Bone marrow (tissue), 2 donors: Measurements from ENCODE around the gene MELK.

Experiments
- DNase-seq, 2 donors: peaks; one replicate each; lab custom pipeline; 2025; lab: John Stamatoyannopoulos, UW

MELK gene

DNA sequence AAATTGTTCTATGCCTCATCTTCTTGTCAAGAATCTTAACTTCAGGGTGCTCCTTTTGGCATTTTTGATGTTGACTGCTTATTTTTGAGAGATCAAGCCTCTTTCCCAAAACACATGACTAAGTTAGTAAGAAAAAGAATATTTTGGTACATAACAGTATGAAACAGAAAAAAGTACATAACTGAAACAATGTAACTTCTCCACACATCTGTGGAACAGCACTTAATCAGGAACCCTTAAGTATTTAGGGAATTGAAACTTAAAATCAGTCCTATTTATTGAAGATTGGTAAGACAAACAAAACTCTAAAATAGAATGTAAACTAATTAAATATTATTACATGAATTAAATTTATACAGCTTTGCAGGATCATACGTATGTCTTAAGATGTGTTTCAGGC is 103.4 kb downstream of the MELK start:
- no peak for DNase-seq

DNA sequence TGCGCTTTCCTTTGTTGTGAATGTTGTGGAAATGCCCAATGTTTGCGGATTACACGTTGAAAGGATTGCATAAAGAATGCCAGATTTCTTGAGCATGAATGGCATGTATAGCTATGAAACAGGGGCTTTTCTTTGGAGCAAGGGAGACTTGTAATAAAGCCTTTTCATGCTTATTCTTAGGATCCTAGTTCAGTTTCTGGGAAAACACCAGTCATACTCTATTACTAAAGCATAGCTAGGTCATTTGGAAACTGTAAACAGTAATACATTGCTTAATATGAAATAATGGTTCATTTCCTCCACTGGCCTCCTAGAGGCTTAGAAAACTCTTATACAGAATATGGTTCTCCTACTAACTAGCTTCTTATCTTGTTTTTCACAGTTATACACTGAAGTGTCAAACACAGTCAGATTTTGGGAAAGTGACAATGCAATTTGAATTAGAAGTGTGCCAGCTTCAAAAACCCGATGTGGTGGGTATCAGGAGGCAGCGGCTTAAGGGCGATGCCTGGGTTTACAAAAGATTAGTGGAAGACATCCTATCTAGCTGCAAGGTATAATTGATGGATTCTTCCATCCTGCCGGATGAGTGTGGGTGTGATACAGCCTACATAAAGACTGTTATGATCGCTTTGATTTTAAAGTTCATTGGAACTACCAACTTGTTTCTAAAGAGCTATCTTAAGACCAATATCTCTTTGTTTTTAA is 104.2 kb downstream of the MELK start:
- DNase-seq, result no peak

DNA sequence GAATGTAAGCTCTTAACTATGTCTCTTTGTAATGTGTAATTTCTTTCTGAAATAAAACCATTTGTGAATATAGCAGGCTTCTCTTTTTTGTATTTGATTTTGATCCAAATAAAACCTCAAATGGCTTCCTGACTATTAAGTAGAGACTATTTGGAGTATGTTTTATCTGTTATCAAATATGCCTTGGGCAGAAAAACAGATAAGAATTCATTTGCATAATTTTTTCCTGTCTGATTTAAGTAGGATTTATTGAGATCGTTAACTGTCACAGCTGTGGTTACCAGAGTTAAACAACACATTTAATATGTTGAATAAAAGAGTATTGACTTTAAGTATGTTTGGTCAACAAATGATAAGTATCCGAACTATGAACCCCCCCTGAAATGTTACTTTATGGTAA is 104.9 kb downstream of the MELK start:
- DNase-seq, result no peak

GRCh38 chr9:36679710-36680109 is 107.0 kb downstream of the MELK start:
- no peak for DNase-seq

GRCh38 chr9:36686471-36686870 is 113.8 kb downstream of the MELK start:
- no peak for DNase-seq

DNA sequence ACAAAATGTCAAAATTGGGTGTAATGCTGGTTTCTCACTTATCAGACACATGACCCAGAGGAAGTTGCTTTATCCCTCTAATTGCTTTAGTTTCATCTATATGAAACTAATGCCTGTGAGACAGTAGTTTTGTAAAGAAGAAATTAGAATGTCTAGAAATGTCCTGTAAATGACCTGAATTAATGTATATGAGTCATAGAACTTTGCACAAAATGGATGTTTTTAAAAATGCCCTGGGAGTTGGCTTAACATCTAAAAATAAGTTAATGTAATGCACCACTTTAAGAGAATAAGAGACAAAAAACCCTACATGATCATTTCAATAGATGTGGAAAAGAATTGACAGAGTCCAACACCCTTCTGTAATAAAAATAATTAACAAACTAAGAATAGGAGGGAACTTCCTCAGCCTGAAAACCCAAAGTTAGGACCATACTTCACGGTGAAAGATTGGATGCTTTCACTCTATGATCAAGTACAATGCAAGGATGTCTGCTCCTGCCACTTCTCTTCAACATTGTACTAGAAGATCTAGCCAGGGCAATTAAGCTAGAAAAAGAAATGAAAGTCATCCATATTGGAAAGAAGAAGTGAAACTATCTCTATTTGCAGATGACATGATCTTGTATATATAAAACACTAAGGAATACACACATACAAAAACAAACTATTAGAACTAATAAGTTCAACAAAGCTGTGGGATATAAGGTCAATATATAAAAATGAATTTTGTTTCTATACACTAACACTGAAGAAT is 117.9 kb downstream of the MELK start:
- DNase-seq, result no peak

GRCh38 chr9:36691671-36692070 is 119.0 kb downstream of the MELK start:
- DNase-seq, result no peak

DNA sequence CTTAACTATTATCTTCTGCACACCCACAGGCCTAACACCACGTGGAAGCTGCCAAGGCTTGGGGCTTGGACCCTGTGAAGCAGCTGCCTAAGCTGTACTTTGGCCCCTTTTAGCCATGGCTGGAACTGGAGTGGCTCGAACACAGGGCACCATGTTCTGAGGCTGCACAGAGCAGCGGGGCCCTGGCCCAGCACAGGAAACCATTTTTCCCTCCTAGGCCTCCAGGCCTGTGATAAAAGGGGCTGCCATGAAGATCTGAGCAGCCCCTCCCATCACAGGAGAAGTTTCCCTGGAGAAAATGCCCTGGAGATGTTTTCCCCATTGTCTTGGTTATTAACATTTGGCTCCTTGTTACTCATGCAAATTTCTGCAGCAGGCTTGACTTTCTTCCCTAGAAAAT is 126.3 kb downstream of the MELK start:
- no peak for DNase-seq

- DNase-seq, result no peak
Observed at GRCh38 chr9:36704148-36704547, 131.5 kb downstream of the MELK start.

DNA sequence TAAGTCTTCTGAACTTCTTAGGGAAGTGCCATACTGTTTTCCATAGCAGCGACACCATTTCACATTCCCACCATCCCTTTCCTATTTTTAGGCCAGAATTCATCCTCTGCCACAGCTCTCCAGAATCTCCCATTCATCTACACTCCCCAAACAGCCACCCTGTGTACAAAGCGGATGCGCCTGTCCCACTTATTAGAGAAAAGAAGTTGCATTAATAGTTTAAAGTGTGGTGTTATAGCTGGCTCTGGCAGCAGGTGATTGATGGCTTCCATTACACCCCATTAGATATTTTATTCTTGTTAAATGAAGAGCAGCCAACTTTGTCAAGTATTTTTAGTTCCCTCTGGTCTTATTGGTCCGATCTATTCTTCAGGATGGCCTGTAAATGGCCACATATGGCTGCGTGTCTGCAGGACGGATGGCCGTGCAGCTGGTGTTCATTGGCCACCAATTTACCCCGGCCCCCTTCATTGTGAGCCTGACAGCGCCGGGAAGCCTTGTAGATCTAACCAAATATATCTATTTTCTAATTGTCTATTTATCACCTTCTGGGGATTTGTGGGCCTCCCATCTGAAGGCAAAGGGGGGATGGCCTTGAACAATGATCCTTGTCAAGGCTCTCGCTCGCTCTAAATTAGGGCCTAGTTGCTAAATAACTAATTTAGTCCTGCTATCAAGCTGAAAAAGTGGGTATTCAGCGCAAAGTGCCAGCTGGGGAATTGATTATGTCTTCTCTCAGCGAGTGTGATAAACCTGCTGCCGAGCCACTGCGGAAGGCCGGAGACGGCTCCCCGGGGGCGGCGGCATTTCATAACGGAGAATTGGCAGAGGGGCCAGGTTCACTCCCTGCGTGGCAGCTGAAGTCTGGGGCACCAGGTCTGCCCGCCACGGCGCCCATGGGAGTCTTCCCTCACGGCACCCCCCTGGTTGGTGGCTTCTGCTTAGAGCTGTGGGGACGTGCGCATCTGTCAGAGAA is 141.1 kb downstream of the MELK start:
- no peak for DNase-seq

GRCh38 chr9:36716496-36716895 is 143.8 kb downstream of the MELK start:
- DNase-seq, result no peak

GRCh38 chr9:36717276-36717675 is 144.6 kb downstream of the MELK start:
- DNase-seq, result no peak

DNA sequence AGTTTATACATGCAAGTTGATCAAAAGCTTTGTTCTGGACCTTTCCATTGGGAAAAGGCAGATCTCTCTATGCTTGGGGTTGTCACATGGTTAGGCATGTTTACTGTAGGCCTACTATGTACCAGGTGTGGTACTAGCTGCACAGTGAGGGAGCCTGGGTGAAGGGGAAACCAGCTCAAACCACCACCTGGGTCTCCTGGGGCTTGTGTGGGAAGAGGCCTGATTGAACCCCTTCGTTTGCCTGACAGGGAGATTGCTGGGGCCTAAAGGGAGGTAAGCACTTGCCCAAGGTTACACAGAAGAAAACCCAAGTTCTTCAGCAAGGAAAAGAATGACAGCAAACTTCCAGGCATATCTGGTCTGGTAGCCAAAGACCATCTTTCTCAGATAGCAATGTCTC is 145.9 kb downstream of the MELK start:
- no peak for DNase-seq

GRCh38 chr9:36720043-36720442 is 147.3 kb downstream of the MELK start:
- DNase-seq, result no peak

- no peak for DNase-seq
Observed at GRCh38 chr9:36721846-36722588, 149.3 kb downstream of the MELK start.

GRCh38 chr9:36725777-36726356 is 153.2 kb downstream of the MELK start:
- DNase-seq, result no peak
